Measurements from ENCODE around the gene TWIST2. TPM values are rescaled to one million over a fixed set of nuclear protein-coding genes. Genes with fewer than 3 reads are reported as not detected.

Gene TWIST2
- polyA plus RNA-seq, 1 experiment = 127 TPM

- no peak for DNase-seq (ENCODE audit: low read depth)
- no peak for TF ChIP-seq CTCF (IDR thresholded peaks at IDR 0.05; ENCODE audit: insufficient read depth, low read depth, low read length)
- Histone ChIP-seq H3K27me3 (ENCODE audit: control insufficient read depth, insufficient read depth, low read length) (peaks cover 3% of the 10 kb centered on the region), H3K4me3 (ENCODE audit: low read depth, low read length) (no peak overlapping the region), H3K36me3 (ENCODE audit: control insufficient read depth, insufficient read depth, low read length) (no peaks in the 10 kb centered on the region)
- ChIA-PET CTCF (interaction anchor here (1.0 kb wide), 1 partner anchor 9 kb away, joined by 3 read pairs; no protein-coding TSS in a partner anchor), POLR2A (no interaction called here)
Measured at GRCh38 chr2:238831177-238831576, 16.7 kb upstream of the TWIST2 start.

- CTCF ChIA-PET = interaction anchor here (1.5 kb wide), 1 partner anchor 17 kb away, joined by 4 read pairs; no protein-coding TSS in a partner anchor
- peaks cover 3% of the 10 kb centered on the region for H3K27me3 ChIP-seq (ENCODE audit: control insufficient read depth, insufficient read depth, low read length)
Measured at GRCh38 chr2:238834982-238835381, 12.9 kb upstream of the TWIST2 start.

GRCh38 chr2:238835726-238836301, 12.1 kb upstream of the TWIST2 start:
- Histone ChIP-seq H3K27me3 (ENCODE audit: control insufficient read depth, insufficient read depth, low read length) (peaks cover 3% of the 10 kb centered on the region), H3K36me3 (ENCODE audit: control insufficient read depth, insufficient read depth, low read length) (no peaks in the 10 kb centered on the region), H3K4me3 (ENCODE audit: low read depth, low read length) (no peak overlapping the region)
- no peak for DNase-seq (ENCODE audit: low read depth)
- ChIA-PET CTCF (interaction anchor here (0.8 to 1.5 kb wide), 4 partner anchors 14 to 50 kb away, joined by 3 to 4 read pairs (median 4); no protein-coding TSS in a partner anchor), POLR2A (no interaction called here)
- peak; percentile 33 for TF ChIP-seq CTCF (IDR thresholded peaks at IDR 0.05; ENCODE audit: insufficient read depth, low read depth, low read length)

More at GRCh38 chr2:238834982-238835381, 12.9 kb upstream of the TWIST2 start:
- Histone ChIP-seq H3K4me3 (ENCODE audit: low read depth, low read length) (no peak overlapping the region), H3K36me3 (ENCODE audit: control insufficient read depth, insufficient read depth, low read length) (no peaks in the 10 kb centered on the region)
- POLR2A ChIA-PET = no interaction called here
- TF ChIP-seq CTCF (IDR thresholded peaks at IDR 0.05; ENCODE audit: insufficient read depth, low read depth, low read length) = no peak
- DNase-seq (ENCODE audit: low read depth) = no peak

GRCh38 chr2:238838786-238839327, 9.0 kb upstream of the TWIST2 start:
- no peaks in the 10 kb centered on the region for H3K36me3 ChIP-seq (ENCODE audit: control insufficient read depth, insufficient read depth, low read length)
- H3K4me3 ChIP-seq (ENCODE audit: low read depth, low read length) = no peak overlapping the region
- DNase-seq (ENCODE audit: low read depth) = no peak
- peaks cover 3% of the 10 kb centered on the region; the same call in 1 of the 2 replicates for H3K27me3 ChIP-seq (ENCODE audit: control insufficient read depth, insufficient read depth, low read length)
- POLR2A ChIA-PET = no interaction called here
- CTCF ChIA-PET = no interaction called here
- no peak for TF ChIP-seq CTCF (IDR thresholded peaks at IDR 0.05; ENCODE audit: insufficient read depth, low read depth, low read length)

GRCh38 chr2:238839428-238839827, 8.5 kb upstream of the TWIST2 start:
- no peak for TF ChIP-seq CTCF (IDR thresholded peaks at IDR 0.05; ENCODE audit: insufficient read depth, low read depth, low read length)
- CTCF ChIA-PET = no interaction called here
- Histone ChIP-seq H3K36me3 (ENCODE audit: control insufficient read depth, insufficient read depth, low read length) (no peaks in the 10 kb centered on the region), H3K27me3 (ENCODE audit: control insufficient read depth, insufficient read depth, low read length) (peaks cover 3% of the 10 kb centered on the region; the same call in 1 of the 2 replicates), H3K4me3 (ENCODE audit: low read depth, low read length) (no peak overlapping the region)
- no peak for DNase-seq (ENCODE audit: low read depth)
- POLR2A ChIA-PET = no interaction called here
